Measurements from ENCODE around the gene MANBA. TPM values are rescaled to one million over a fixed set of nuclear protein-coding genes. Genes with fewer than 3 reads are reported as not detected.

The MANBA gene
- total and polyA plus RNA-seq, 2 of the 4 experiments (the other 2 are of a cell fraction), result 11.5 to 17.2 TPM

- H2AFZ ChIP-seq (replicated peaks; ENCODE audit: low read length, poor library complexity), result no peak overlapping the region
- no peak overlapping the region for H2AK5ac ChIP-seq (ENCODE audit: low read depth, low read length)
- ATAC-seq (ENCODE audit: low read depth), result no peak
- H3K4me2 ChIP-seq (ENCODE audit: low read depth, low read length), result no peak overlapping the region
- H3K36me3 ChIP-seq (ENCODE audit: control insufficient read depth, insufficient read depth, low read length), result no peaks in the 10 kb centered on the region
- WGBS, 2 experiments (ENCODE audit: extremely low coverage in 2 of 2, insufficient read length in 1 of 2), result no CpG with 5 or more reads among the region's 1 CpG
- no peak overlapping the region for H3K4ac ChIP-seq (ENCODE audit: low read depth, low read length)
- H3K27ac ChIP-seq (ENCODE audit: insufficient read depth, low read length), result no peak overlapping the region
- no peak overlapping the region for H4K5ac ChIP-seq (ENCODE audit: low read depth, low read length)
- H4K8ac ChIP-seq (ENCODE audit: low read depth in 2 of 2, low read length in 2 of 2), result no peak overlapping the region
- POLR2A ChIA-PET (ENCODE audit: unreplicated experiment), result no interaction called here
- in situ Hi-C loops (cut with MboI; ENCODE audit: low sequenced_read_pairs), result no loop called here
- no peak overlapping the region for H4K91ac ChIP-seq (ENCODE audit: insufficient read depth, low read depth, low read length)
- no peak overlapping the region for H3K18ac ChIP-seq (ENCODE audit: low read depth, low read length)
- no peak overlapping the region for H3K9ac ChIP-seq (ENCODE audit: low read depth, low read length)
- no peak overlapping the region for H3K14ac ChIP-seq (replicated peaks; ENCODE audit: low read depth, low read length)
- peaks cover 12% of the 10 kb centered on the region for H3K9me1 ChIP-seq (ENCODE audit: insufficient read depth, low read length)
- no peak overlapping the region for H2BK120ac ChIP-seq (ENCODE audit: low read depth, low read length)
- H3K27me3 ChIP-seq (ENCODE audit: control insufficient read depth, insufficient read depth, low read length), result no peaks in the 10 kb centered on the region
- intact Hi-C loops (cut with micrococcal nuclease), result no loop called here
- H3K79me1 ChIP-seq (ENCODE audit: low read depth in 1 of 2, low read length in 2 of 2), result peaks cover 10 to 18% of the 10 kb centered on the region in 2 experiments; a peak in 3 of 4 replicates
- no TSS peak for BruUV-seq (replicated peaks)
- no peak overlapping the region for H3K23ac ChIP-seq (ENCODE audit: low read depth, low read length)
- no peaks in the 10 kb centered on the region; the same call in 1 of the 2 replicates for H3K4me1 ChIP-seq (ENCODE audit: control insufficient read depth, insufficient read depth, low read length)
- no peak overlapping the region for H2BK5ac ChIP-seq (ENCODE audit: low read depth, low read length, poor library complexity, severe bottlenecking)
- H3K9me3 ChIP-seq (ENCODE audit: control insufficient read depth, insufficient read depth, low read length), result no peaks in the 10 kb centered on the region; the same call in 1 of the 2 replicates
- TF ChIP-seq RAD21 (IDR thresholded peaks at IDR 0.05; ENCODE audit: low read length) (no peak), NFE2L2 (IDR thresholded peaks at IDR 0.05; ENCODE audit: low read depth, low read length) (no peak), SMC3 (IDR thresholded peaks at IDR 0.05; ENCODE audit: low read depth, low read length) (no peak), MAFK (IDR thresholded peaks at IDR 0.05; ENCODE audit: low read depth, low read length) (no peak), RFX5 (IDR thresholded peaks at IDR 0.05; ENCODE audit: low read depth, low read length) (no peak), RCOR1 (IDR thresholded peaks at IDR 0.05; ENCODE audit: insufficient replicate concordance, low read length) (no peak), MXI1 (IDR thresholded peaks at IDR 0.05; ENCODE audit: borderline replicate concordance, low read depth, low read length) (no peak), USF2 (IDR thresholded peaks at IDR 0.05; ENCODE audit: low read depth, low read length) (no peak), ELK1 (IDR thresholded peaks at IDR 0.05; ENCODE audit: borderline replicate concordance, low read depth, low read length) (no peak), CTCF (conservative IDR thresholded peaks at IDR 0.05; ENCODE audit: low read depth, low read length) (no peak), MAZ (IDR thresholded peaks at IDR 0.05; ENCODE audit: borderline replicate concordance, low read depth, low read length) (no peak)
- H2BK20ac ChIP-seq (ENCODE audit: low read depth, low read length), result no peak overlapping the region
- DNase-seq, result no peak
- H2BK15ac ChIP-seq (ENCODE audit: low read depth, low read length), result no peak overlapping the region
- no peak overlapping the region for H2AK9ac ChIP-seq (replicated peaks; ENCODE audit: low read depth, low read length, poor library complexity)
- dilution Hi-C loops (cut with HindIII; ENCODE audit: low sequenced_read_pairs, unreplicated experiment), result no loop called here
- CTCF ChIA-PET, result no interaction called here
- H3K56ac ChIP-seq (ENCODE audit: extremely low read depth, insufficient read depth, low read length), result no peak overlapping the region; the same call in 1 of the 2 replicates
- no peaks in the 10 kb centered on the region for H4K20me1 ChIP-seq (ENCODE audit: insufficient read depth, low read length)
- H3K4me3 ChIP-seq (ENCODE audit: insufficient read depth, low read depth, low read length), result no peak overlapping the region
Observed at GRCh38 chr4:102707150-102707549, 53.6 kb downstream of the MANBA start.
